Fibroblast of peridontal ligament (primary cell): ENCODE data around the gene FBLN5.

ENCODE experiments used
- DNase-seq: peaks from one replicate; pipeline ENCODE4 v3.0.0-alpha.2; 2010; ENCODE audit errors: extremely low read depth

Gene FBLN5, protein sequence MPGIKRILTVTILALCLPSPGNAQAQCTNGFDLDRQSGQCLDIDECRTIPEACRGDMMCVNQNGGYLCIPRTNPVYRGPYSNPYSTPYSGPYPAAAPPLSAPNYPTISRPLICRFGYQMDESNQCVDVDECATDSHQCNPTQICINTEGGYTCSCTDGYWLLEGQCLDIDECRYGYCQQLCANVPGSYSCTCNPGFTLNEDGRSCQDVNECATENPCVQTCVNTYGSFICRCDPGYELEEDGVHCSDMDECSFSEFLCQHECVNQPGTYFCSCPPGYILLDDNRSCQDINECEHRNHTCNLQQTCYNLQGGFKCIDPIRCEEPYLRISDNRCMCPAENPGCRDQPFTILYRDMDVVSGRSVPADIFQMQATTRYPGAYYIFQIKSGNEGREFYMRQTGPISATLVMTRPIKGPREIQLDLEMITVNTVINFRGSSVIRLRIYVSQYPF

DNA sequence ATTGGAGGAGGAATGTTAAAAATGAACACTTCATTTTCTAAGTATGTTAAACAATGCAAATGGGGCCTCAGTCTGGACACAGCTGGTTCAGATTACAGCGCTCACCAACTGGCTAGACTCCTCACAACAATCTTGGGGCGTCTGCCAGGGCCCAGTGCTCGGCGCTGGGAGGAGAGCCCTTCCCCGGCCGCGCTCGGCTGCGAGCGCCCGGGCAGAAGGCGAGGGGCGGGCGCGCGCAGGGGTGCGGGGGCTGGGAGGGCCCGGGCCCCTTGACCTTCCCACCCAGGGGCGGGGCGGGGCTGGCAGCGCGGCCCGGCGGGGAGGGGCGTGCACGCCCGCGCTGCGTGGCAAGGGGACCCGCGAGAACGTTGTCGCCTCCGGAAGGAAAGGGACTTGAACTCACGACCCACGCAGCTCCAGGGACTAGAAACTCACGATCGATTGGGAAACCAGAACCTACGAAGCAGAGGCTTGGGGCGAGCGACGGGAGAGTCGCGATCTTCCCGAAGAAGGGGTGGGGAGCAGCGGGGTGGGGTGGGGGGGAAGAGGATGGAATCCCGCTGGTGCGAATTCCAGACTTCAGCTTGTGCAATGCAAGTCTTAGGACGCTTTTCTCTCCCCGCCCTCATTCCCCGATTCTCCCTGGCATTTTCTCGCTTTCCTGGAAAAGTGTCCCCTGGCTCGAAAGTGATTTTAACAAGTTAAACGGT is at the start of gene FBLN5:
Gene FBLN5 (minus strand): TSS at position 220 of the 710 bp plus-strand sequence. CDS start 465 bp downstream, outside the sequence.
- DNase-seq: peak; percentile 97

DNA sequence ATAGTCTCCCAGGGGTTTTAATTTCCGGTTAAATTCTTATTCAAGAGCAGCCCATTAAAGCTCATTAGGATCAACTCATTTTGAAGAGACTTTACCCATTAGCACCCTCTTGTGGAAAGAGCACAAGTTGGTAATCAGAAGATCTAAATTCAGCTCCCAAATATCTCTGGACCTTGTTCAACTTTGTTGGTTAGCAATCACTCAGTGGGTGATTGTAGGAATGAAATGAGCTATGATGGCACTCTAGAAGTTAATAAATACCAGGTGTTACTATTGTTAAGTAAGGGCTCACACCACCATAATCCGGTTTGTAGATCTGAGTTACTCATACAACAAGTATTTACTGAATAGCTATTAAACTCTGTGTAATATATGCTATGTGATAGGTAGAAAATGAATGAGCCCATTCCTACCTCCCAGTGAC is 49.5 kb upstream of the FBLN5 start:
- DNase-seq: peak; percentile 93

DNA sequence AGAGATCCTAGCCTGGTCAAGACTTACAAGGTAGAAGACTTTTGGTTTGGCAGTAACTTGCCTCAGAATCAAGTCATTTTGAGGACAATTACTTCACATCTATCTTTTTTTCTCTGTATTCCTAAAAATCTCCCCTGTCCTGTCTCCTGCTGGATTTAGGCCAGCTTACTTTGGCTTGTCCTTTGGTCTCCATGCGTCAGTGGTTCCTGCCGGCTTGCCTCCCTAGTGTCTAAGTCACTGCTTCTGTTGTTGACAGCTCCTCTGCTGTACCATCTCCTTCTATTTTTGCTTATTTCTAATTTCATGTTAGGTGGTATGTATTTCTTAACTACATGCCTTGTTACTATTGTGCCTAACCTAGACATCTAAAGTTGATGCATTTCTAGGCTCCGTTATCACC is 39.7 kb upstream of the FBLN5 start:
- no peak for DNase-seq

DNA sequence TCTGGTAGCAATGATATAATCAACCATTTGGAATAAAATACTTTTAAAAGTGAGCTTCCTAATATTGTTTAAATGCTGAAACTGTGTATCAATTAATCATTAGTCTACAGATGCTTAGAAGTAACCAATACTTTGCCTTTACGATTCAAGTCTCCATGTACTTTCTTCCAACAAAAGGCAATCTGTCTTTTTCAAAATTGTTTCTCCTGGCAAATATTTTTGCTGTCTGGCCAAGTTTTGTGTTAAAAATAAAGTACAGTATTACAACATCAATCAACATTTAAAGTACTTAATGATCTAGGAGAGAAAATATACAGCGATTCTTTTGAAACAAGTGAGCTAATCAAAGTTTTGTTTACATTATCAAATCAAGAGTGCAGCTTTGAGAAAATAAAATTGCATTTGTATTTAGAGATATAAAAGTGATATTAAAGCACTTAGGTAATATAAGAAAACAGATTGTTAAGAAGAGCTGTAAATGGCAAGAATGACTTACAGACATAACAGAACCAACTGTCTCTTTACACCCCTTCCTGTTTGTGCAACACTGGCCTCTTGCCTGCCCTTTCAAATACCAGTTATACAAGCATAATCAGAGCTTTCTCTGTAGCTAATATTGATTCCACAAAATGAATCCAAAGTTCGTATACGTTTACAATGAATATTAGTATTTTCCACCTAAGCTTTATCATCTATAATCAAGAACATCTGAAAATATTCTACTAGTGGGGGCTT is 38.2 kb upstream of the FBLN5 start:
- DNase-seq: peak; percentile 21

DNA sequence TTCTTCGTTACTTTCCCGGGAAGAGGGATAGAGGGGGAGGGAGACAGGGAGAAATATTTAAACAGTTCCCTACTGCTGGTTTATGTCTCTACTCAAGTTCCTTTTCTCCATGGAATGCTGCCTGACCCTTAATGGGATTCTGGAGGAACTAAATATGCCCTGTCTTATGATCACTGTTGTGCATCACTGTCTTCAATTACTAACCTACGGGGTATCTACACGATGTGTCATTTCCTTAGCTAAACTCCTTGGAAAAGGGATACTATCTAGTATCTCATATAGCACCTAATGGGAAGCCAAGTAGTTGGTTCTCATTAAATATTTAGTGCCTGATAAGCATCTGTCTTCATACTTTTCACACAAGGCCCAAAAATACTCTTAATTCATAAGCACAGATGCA is 37.5 kb upstream of the FBLN5 start:
- DNase-seq: peak; percentile 21

DNA sequence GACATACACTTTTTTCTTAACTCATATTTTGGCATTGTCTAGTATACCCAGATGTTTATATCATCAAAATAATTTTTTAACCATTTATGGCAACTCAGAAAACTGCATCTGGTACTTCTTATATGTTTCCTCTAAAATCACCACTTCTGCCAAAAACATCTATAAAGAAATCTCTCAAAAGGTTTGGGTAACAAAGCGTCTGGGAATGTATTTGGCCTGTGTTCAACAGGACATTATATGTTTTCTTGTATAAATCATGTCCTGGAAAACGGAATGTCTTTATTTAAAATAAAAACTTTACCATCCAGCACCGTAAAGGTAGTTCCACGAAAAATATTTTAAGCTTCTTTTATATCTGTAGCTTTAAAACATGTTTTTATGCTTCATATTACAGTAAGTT is 36.1 kb upstream of the FBLN5 start:
- DNase-seq: no peak

DNA sequence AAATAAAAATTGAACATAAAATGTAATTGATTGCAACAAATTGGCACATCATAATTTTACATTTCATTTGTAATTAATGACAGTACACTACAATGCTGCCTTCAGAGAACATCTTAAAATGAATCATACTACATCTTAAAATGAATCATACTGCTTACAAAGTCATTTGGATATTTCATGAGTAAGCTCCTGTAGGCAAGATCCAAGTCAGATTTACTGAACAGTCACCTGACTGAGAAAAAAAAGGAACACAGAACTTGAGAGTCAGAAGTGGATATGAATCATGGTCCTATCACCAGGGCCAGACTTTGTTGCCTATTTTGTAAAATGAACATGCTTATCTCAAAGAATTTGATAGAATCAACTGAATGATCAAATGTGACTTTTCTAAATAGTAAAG is 32.7 kb upstream of the FBLN5 start:
- DNase-seq: peak; percentile 91

DNA sequence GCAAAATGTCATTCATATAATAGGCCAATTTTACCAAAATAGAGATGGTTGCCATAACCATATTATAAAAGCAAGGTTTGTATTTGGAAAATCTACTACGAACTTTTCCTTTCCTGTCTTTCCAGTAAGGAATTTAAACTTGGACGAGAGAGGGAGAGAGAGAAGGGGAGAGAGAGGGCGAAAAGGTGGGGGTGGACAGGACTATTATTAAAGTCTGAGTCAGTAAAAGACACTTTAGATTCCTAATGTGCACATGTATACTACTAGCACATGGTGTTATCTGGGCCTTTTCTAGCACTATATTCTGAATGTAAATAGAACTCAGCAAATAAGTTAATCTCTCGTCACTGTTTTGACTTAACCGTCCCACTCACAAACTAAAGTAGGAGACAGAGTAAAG is 30.4 kb upstream of the FBLN5 start:
- DNase-seq: no peak

DNA sequence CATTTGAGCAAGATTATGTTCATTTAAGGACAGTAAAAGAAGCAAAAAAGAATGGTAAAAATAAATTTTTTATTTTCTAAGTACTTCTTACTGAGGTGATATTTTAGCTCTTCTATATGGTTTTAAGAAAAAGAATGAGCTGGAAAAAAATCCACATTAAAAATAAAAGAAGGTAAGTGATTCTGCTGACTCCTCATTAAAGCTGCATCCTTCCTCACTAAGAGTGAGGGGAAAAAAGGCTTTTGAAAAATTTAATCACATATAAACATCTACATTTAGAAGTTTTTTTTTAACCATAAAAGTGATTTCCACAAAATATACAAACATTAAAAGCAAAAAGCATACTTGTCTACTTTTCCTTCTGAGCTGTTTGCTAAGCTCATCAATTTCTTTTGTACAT is 28.3 kb upstream of the FBLN5 start:
- no peak for DNase-seq

DNA sequence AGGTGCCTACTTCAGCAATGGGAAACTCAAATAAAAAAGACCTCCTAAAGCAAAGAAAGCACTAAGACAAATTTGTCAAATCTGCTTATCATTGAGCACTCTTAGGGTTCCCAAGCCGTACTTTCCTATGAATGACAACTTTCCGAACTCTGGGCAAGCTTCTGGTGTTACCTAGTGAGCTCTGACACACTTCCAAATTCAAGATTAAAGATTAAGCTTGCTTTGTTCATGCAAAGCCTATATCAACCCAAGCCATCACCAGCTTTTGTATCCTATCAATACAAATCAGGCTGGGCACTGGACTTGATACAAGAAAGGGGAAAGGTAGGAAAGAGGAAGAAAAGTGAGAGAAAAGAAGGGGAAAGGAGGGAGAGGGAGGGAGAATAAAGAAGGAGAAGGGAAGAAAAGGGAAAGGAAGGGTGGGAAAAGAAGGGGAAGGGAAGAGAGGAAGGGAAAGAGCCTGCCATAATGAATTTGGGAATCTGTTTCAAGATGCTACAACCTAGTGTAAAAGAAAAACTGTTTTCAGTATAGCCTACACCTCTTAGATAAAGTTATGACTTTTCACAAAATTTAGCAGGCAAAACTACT is 23.8 kb upstream of the FBLN5 start:
- DNase-seq: no peak

DNA sequence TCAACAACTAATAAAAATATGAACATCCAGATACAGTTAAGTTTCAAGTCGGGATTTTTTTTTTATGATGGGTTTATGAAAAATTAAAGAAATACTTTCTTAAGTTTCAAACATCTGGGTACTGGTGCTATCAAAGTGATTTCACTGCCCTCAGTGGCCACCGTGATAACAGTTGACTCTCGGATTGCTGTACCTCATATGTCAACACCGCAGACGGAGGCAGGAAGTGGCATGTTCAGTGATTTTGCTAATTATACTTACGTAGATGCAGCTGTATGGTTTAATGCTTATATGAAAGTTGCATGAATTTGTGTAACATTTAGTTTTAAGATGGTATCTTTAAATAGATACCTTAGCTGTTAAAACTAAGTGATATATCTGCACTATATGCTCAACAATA is 20.8 kb upstream of the FBLN5 start:
- no peak for DNase-seq

DNA sequence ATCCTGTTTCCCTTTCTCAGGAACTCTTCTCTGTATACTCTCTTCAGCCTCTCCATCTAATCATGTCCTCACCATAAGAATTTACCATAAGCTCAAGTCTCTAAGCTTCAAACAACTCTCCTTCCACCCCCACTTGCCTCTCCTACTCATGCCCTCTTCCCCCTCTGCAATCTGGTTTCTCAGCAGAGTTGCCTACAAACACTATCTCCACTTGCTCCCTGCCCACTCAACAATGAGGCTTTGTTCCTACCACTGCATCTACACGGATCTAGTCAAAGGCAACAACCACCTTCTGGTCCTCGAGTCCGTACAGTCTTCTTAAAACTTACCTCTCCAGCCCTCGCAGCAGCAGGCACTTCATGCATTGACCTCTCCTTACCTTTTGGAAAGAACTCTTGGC is 17.2 kb upstream of the FBLN5 start:
- DNase-seq: no peak

DNA sequence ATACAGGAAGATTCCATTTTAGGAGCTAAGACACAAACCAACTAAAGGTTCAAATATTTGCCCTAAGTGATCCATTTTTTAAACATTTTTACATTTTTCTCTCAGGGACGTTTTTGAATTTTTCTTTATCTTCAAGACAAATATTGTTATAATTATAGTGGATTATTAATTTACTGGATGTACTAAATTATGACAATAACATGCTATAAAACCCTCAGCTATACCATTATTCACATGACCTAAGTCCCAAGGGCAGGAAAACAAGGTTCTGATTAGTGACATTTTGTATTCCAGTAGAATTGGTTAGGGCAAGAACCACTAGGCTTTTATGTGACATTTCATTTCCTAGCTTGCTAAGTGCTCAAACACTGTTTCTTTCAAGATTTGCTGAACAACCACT is 16.5 kb upstream of the FBLN5 start:
- no peak for DNase-seq

DNA sequence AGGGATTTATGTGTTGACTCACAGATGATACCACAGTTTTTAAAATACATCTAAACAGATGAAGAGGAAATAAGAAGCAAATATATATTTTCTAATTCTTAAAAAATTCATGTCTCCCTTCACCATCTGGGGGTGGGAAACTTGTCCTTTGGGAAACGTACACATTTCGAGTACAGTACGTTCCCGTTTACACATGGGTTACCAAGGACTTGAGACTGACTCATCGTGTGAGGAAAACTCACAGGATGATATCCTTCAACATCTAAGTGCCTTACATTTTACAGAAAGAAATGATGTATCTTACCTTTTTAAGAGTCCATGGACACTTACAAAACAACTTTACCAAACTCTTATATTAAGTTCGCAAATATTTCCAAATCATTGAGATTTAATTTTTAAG is 16.0 kb upstream of the FBLN5 start:
- DNase-seq: no peak

DNA sequence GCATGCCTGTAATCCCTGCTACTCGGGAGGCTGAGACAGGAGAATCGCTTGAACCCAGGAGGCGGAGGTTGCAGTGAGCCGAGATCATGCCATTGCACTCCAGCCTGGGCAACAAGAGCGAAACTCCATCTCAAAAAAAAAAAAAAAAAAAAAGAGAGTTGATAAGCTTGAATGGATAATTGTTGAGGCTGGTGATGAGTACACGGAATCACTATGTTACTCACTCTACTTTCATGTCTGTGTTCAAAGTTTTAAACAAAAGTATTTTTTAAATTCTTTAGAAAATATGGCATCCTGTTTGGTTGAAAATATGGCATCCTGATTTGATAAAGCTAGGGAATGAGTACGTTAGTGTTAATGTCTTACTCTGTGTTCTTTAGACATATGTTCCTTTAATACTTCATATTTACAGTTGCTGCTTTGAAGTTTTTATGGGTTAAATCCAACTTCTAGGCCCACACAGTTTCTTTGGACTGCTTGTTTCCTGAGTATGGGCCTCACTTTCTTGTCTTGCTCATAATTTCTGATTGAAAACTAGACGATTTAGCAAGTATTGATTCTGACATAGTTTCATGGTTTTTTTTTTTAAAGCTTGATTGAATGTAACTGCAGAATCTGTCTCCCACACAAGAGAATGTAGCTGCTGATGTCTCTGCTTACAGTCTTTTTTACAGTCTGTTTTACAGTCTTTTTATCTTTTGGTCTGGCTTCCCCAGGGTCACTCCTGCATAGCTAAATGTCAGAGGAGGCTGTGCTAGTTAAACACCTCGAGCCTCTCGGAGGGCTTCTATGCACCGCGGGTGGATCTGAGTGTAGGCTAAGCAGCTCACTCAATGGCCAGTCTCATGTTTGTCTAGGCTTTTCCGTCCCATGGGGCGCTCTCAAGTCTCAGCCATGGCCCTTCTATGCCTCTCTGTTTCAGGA is 14.1 kb upstream of the FBLN5 start:
- no peak for DNase-seq

DNA sequence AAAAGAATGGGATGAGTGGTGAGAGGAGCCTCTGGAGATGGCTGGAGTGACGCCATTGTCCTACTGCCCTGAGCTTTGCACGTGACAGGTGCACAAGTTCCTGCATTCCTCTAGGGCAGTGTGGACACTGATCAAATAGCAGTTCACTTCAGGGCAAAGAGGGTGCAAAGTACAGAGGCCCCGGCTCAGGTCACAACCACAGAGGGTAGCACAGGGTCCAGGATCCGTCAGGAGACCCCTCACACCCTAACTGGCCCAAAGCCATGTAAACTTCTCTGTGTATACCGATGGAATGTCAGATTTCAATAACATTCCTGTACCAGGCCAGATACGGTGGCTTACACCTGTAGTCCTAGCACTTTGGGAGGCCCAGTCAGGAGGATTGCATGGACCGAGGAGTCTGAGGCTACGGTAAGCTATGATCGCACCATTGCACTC is 10.4 kb upstream of the FBLN5 start:
- DNase-seq: no peak

DNA sequence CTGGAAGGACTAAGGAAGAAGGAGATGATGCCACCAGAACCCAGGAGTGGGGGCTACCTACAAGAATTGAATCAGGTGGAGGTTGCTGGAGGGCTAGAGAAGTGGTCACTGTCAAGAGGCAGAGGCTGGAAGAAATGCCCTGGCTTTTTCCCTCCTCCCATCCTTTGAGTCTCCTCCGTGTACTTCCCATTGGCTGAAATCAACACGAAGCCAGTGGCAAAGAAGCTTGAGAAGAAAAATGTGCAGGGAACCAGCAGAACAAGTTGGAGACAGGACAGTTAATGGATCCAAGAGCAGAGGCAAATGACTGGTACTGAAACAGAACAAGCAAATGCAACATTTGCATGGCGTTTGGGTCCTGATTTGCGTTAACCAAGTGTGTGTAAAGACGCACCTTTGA is 9.1 kb upstream of the FBLN5 start:
- no peak for DNase-seq

DNA sequence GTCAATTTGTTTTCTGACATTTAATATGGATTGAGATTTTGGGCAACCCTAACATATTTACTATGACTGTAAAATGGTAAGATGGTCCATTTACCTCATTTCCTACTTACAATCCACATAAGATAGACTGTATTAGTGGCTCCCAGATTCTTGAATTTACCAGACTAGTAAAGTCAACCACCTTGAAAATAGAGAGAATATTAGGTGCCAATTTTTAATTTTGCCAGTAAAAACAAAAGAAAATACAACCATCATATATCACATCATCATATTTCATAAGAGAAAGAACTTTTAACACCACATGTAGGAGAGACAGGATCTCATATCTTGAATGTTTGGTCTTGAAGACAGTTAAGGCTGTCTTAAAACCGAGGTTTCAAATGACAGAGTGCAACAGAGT is 7.7 kb upstream of the FBLN5 start:
- no peak for DNase-seq

DNA sequence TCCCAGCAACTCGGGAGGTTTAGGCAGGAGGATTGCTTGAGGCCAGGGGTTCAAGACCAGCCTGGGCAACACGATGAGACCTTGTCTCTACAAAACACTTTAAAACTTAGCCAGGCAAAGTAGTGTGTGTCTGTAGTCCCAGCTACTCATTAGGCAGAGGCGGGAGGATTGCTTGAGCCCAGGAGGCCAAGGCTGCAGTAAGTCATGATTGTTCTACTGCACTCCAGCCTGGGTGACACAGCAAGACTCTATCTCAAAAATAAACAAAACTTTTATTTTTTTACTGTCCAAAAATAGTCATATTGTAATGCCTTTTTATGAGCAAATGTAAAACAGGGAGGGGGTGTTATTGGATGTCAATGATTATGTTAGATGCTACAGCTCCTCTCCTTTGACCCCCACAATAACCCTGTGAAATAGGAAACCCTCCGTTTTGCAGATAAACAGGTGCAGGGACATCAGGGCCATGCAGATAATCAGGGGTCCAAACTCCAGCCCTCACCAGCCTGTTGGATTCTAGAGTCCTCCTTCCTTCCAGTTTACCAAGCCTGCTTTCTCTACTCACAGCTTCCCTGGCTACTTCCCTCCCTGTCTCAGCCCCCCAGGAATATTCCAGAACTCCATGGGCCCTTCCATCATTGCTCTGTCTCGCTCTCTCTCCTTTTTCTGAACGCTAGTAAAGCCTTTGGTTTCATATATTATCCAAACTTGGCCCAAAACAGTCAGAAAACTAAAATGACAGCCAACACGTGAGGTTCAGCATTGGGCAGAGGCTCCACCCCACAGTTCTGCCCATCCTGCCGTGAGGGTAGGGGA is 5.9 kb upstream of the FBLN5 start:
- peak; percentile 26 for DNase-seq
